HepG2 (cell line): ENCODE measurements around the gene BEST2. TPM values are rescaled to one million over a fixed set of nuclear protein-coding genes. Genes with fewer than 3 reads are reported as not detected.

Experiments used
- GTF3A ChIP-seq: sonication (generic); formaldehyde crosslinking; conservative IDR thresholded peaks from 2 replicates; pipeline ENCODE4 v1.4.0; 2020; ENCODE audit warnings: mild to moderate bottlenecking, missing genetic modification reagents
- NPAS2 ChIP-seq: sonication (generic); formaldehyde crosslinking; IDR thresholded peaks from 2 replicates; pipeline ENCODE4 v1.8.0; 2022; ENCODE audit warnings: mild to moderate bottlenecking, missing genetic modification reagents, borderline replicate concordance
- ONECUT2 ChIP-seq: sonication (generic); formaldehyde crosslinking; IDR thresholded peaks from 2 replicates; pipeline ENCODE4 v1.4.0; 2020; ENCODE audit warnings: missing genetic modification reagents
- SNAPC2 ChIP-seq: sonication (generic); formaldehyde crosslinking; IDR thresholded peaks from 2 replicates; pipeline ENCODE4 v1.8.1; 2022; ENCODE audit warnings: mild to moderate bottlenecking, missing genetic modification reagents
- ZNF432 ChIP-seq: sonication (generic); formaldehyde crosslinking; IDR thresholded peaks from 2 replicates; pipeline ENCODE4 v1.5.0; 2020; ENCODE audit warnings: missing genetic modification reagents, mild to moderate bottlenecking, borderline replicate concordance
- ZNF749 ChIP-seq: sonication (generic); formaldehyde crosslinking; IDR thresholded peaks from 2 replicates; pipeline ENCODE4 v1.8.0; 2022; ENCODE audit warnings: mild to moderate bottlenecking, missing genetic modification reagents, moderate library complexity, borderline replicate concordance
- ZNF773 ChIP-seq: sonication (generic); formaldehyde crosslinking; IDR thresholded peaks from 2 replicates; pipeline ENCODE4 v1.4.0; 2020; ENCODE audit warnings: missing genetic modification reagents, borderline replicate concordance
- polyA plus RNA-seq, 8 experiments: library from polyadenylated mRNA; depleted of rRNA in 3 of 8; stranded (reverse) in 7 of 8; unstranded in 1 of 8; fragments of >200 nt; fragmentation: Illumina TruSeq in 4 of 8; extraction: Trizol in 4 of 8; gene quantifications; 2 replicates each; pipeline versions ENCODE4 v1.2.1 to v1.2.3, GENCODE V29; 2011 to 2016; ENCODE audit warnings: low read depth in 4 of 8, missing spikeins in 1 of 8, mixed read lengths in 1 of 8; ENCODE audit not compliant: insufficient read depth in 1 of 8
- total RNA-seq, 5 experiments: library from RNA; depleted of rRNA; stranded (reverse); fragments of >200 nt; fragmentation: Illumina TruSeq; extraction: Trizol; gene quantifications; 2 replicates each; pipeline ENCODE4 v1.2.3, GENCODE V29; 2016; ENCODE audit warnings: low read depth in 1 of 5
- TF ChIP-seq, protein P1 (sequence below): sonication (generic); formaldehyde crosslinking; IDR thresholded peaks from 2 replicates; pipeline ENCODE4 v1.4.0; 2020; ENCODE audit warnings: mild to moderate bottlenecking, missing genetic modification reagents, borderline replicate concordance
- TF ChIP-seq, protein P2 (sequence below): sonication (generic); formaldehyde crosslinking; IDR thresholded peaks from 2 replicates; pipeline ENCODE4 v1.5.0; 2020; ENCODE audit warnings: missing genetic modification reagents
- TF ChIP-seq, protein P3 (sequence below): sonication (generic); formaldehyde crosslinking; IDR thresholded peaks from 2 replicates; pipeline ENCODE4 v1.8.1; 2023; ENCODE audit warnings: missing genetic modification reagents, mild to moderate bottlenecking, borderline replicate concordance
- TF ChIP-seq, protein P4 (sequence below): IDR thresholded peaks from 2 replicates; pipeline ENCODE4 v1.6.1; 2016
- TF ChIP-seq, protein P5 (sequence below): sonication (generic); formaldehyde crosslinking; IDR thresholded peaks from 2 replicates; pipeline ENCODE4 v1.5.1; 2020; ENCODE audit warnings: missing genetic modification reagents, mild to moderate bottlenecking, borderline replicate concordance
- TF ChIP-seq, protein P6 (sequence below): IDR thresholded peaks from 2 replicates; pipeline ENCODE4 v1.6.1; 2012; ENCODE audit warnings: inconsistent platforms
- TF ChIP-seq, protein P7 (sequence below): sonication (generic); formaldehyde crosslinking; conservative IDR thresholded peaks from 2 replicates; pipeline ENCODE4 v1.8.0; 2022; ENCODE audit warnings: missing genetic modification reagents
- TF ChIP-seq, protein P8 (sequence below): sonication (generic); formaldehyde crosslinking; IDR thresholded peaks from 2 replicates; pipeline ENCODE4 v1.8.1; 2023; ENCODE audit warnings: mild to moderate bottlenecking, missing genetic modification reagents

The BEST2 gene
- total and polyA plus RNA-seq, 2 of the 13 experiments (the other 11 are each of a cell fraction or from before 2014, with no cell fraction given): not detected

DNA sequence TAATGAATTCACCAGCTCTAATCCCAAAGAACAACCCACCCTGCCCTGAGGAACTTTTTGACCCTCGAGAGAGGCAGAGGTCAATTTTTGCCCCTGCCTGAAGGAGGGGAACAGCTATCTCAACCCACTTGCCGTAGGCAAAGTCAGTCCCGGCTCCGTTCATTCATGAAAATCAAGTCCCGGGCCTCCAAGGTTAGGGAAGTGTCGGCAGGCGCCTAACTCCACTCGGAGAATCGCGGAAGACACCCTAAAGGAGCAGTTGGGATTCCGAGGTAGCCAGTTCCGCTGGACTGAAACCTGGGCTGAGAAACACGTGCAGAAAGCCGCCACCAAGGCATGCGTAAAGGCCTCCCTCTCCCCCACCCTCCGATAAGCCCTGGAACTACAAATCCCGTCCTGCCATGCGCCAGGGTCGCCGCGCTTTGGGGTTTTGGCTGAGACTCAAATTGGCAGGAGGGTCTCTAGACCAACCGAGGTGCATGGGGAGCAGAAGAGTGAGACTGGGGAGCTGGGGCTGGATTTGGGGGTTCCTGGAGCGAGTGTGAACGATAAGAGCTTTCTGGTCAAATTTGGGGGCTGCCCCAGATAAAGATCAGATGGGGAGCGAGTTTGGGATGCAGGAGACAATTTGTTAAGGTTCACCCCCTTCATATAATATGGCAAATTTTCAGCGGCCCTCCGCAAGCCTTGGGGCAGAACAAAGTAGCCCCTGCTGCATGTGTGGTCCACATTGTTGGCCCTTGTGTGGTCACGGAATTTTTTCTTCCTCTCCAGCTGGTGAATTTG is 27.8 kb upstream of the BEST2 start, which contains the start of gene TNPO2 (continued):
- TF ChIP-seq, protein P1, sequence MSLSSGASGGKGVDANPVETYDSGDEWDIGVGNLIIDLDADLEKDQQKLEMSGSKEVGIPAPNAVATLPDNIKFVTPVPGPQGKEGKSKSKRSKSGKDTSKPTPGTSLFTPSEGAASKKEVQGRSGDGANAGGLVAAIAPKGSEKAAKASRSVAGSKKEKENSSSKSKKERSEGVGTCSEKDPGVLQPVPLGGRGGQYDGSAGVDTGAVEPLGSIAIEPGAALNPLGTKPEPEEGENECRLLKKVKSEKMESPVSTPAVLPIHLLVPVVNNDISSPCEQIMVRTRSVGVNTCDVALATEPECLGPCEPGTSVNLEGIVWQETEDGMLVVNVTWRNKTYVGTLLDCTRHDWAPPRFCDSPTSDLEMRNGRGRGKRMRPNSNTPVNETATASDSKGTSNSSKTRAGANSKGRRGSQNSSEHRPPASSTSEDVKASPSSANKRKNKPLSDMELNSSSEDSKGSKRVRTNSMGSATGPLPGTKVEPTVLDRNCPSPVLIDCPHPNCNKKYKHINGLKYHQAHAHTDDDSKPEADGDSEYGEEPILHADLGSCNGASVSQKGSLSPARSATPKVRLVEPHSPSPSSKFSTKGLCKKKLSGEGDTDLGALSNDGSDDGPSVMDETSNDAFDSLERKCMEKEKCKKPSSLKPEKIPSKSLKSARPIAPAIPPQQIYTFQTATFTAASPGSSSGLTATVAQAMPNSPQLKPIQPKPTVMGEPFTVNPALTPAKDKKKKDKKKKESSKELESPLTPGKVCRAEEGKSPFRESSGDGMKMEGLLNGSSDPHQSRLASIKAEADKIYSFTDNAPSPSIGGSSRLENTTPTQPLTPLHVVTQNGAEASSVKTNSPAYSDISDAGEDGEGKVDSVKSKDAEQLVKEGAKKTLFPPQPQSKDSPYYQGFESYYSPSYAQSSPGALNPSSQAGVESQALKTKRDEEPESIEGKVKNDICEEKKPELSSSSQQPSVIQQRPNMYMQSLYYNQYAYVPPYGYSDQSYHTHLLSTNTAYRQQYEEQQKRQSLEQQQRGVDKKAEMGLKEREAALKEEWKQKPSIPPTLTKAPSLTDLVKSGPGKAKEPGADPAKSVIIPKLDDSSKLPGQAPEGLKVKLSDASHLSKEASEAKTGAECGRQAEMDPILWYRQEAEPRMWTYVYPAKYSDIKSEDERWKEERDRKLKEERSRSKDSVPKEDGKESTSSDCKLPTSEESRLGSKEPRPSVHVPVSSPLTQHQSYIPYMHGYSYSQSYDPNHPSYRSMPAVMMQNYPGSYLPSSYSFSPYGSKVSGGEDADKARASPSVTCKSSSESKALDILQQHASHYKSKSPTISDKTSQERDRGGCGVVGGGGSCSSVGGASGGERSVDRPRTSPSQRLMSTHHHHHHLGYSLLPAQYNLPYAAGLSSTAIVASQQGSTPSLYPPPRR: no peak
- TF ChIP-seq, protein P2, sequence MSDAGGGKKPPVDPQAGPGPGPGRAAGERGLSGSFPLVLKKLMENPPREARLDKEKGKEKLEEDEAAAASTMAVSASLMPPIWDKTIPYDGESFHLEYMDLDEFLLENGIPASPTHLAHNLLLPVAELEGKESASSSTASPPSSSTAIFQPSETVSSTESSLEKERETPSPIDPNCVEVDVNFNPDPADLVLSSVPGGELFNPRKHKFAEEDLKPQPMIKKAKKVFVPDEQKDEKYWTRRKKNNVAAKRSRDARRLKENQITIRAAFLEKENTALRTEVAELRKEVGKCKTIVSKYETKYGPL (CRISPR knock-in tag): no peak
- TF ChIP-seq ONECUT2 (CRISPR knock-in tag) (no peak), SNAPC2 (CRISPR knock-in tag) (no peak), ZNF749 (CRISPR knock-in tag) (no peak), NPAS2 (CRISPR knock-in tag) (no peak), ZNF773 (no peak), ZNF432 (CRISPR knock-in tag) (no peak), GTF3A (CRISPR knock-in tag) (no peak)
- TF ChIP-seq, protein P3, sequence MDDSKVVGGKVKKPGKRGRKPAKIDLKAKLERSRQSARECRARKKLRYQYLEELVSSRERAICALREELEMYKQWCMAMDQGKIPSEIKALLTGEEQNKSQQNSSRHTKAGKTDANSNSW (CRISPR knock-in tag): no peak
- TF ChIP-seq, protein P4, sequence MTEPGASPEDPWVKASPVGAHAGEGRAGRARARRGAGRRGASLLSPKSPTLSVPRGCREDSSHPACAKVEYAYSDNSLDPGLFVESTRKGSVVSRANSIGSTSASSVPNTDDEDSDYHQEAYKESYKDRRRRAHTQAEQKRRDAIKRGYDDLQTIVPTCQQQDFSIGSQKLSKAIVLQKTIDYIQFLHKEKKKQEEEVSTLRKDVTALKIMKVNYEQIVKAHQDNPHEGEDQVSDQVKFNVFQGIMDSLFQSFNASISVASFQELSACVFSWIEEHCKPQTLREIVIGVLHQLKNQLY: 0 out of 2 replicates have a peak, but pooled peaks have one; percentile 15
- TF ChIP-seq, protein P5, sequence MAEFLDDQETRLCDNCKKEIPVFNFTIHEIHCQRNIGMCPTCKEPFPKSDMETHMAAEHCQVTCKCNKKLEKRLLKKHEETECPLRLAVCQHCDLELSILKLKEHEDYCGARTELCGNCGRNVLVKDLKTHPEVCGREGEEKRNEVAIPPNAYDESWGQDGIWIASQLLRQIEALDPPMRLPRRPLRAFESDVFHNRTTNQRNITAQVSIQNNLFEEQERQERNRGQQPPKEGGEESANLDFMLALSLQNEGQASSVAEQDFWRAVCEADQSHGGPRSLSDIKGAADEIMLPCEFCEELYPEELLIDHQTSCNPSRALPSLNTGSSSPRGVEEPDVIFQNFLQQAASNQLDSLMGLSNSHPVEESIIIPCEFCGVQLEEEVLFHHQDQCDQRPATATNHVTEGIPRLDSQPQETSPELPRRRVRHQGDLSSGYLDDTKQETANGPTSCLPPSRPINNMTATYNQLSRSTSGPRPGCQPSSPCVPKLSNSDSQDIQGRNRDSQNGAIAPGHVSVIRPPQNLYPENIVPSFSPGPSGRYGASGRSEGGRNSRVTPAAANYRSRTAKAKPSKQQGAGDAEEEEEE: no peak
- TF ChIP-seq, protein P6, sequence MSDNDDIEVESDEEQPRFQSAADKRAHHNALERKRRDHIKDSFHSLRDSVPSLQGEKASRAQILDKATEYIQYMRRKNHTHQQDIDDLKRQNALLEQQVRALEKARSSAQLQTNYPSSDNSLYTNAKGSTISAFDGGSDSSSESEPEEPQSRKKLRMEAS: peak; percentile 98
- TF ChIP-seq, protein P7, sequence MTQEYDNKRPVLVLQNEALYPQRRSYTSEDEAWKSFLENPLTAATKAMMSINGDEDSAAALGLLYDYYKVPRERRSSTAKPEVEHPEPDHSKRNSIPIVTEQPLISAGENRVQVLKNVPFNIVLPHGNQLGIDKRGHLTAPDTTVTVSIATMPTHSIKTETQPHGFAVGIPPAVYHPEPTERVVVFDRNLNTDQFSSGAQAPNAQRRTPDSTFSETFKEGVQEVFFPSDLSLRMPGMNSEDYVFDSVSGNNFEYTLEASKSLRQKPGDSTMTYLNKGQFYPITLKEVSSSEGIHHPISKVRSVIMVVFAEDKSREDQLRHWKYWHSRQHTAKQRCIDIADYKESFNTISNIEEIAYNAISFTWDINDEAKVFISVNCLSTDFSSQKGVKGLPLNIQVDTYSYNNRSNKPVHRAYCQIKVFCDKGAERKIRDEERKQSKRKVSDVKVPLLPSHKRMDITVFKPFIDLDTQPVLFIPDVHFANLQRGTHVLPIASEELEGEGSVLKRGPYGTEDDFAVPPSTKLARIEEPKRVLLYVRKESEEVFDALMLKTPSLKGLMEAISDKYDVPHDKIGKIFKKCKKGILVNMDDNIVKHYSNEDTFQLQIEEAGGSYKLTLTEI (CRISPR knock-in tag): no peak
- TF ChIP-seq, protein P8, sequence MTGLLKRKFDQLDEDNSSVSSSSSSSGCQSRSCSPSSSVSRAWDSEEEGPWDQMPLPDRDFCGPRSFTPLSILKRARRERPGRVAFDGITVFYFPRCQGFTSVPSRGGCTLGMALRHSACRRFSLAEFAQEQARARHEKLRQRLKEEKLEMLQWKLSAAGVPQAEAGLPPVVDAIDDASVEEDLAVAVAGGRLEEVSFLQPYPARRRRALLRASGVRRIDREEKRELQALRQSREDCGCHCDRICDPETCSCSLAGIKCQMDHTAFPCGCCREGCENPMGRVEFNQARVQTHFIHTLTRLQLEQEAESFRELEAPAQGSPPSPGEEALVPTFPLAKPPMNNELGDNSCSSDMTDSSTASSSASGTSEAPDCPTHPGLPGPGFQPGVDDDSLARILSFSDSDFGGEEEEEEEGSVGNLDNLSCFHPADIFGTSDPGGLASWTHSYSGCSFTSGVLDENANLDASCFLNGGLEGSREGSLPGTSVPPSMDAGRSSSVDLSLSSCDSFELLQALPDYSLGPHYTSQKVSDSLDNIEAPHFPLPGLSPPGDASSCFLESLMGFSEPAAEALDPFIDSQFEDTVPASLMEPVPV (CRISPR knock-in tag): no peak; the same call in 1 of the 2 replicates
